SK-N-SH (cell line): ENCODE measurements around the gene ADRA2B. TPM values are rescaled to one million over a fixed set of nuclear protein-coding genes. Genes with fewer than 3 reads are reported as not detected.

ENCODE experiments used
- CTCF ChIA-PET: fragments of 300-600, 350-600 bp; formaldehyde crosslinking; extraction: SDS; loops from one replicate; lab custom pipeline; 2021; lab: Yijun Ruan, JAX
- POLR2A ChIA-PET: fragments of 350-600 bp; sonication (Branson Sonifier 250); formaldehyde crosslinking; extraction: SDS; loops from one replicate; lab custom pipeline; 2020; ENCODE audit warnings: antibody characterized with exemption, inconsistent platforms; lab: Yijun Ruan, JAX
- DNase-seq: peaks from one replicate; pipeline ENCODE4 v3.0.0; 2012
- H2AFZ ChIP-seq: fragments of 200-600 bp; sonication (generic); 2 replicates; pipeline ENCODE4 v1.8.1; 2016; ENCODE audit warnings: antibody characterized with exemption, mild to moderate bottlenecking, low read depth
- H3F3A ChIP-seq: fragments of 200-600 bp; sonication (generic); replicated peaks from 2 replicates; pipeline ENCODE3; 2016; ENCODE audit warnings: antibody characterized with exemption, mild to moderate bottlenecking; ENCODE audit not compliant: insufficient read depth
- H3K27ac ChIP-seq, 2 experiments: fragments of 200-500 bp in 1 of 2; fragments of 200-600 bp in 1 of 2; sonication (Bioruptor generic) in 1 of 2; sonication (generic), shearing (Covaris generic) in 1 of 2; 2 replicates each; pipeline versions ENCODE4 v1.5.1 to v1.6.1; 2014 to 2016; ENCODE audit warnings: low read depth in 2 of 2, inconsistent platforms in 1 of 2, low read length in 1 of 2, mild to moderate bottlenecking in 1 of 2, mixed read lengths in 1 of 2
- H3K27me3 ChIP-seq: fragments of 200-600 bp; sonication (generic), shearing (Covaris generic); 2 replicates; pipeline ENCODE4 v1.6.1; 2016; ENCODE audit warnings: mixed run types; ENCODE audit not compliant: insufficient read depth
- H3K36me3 ChIP-seq, 2 experiments: fragments of 200-500 bp in 1 of 2; fragments of 200-600 bp in 1 of 2; sonication (Bioruptor generic) in 1 of 2; sonication (generic) in 1 of 2; replicated peaks in 1 of 2; 2 replicates each; pipeline versions ENCODE3 to v1.5.1; 2014 to 2016; ENCODE audit warnings: low read length in 1 of 2, mild to moderate bottlenecking in 1 of 2; ENCODE audit not compliant: insufficient read depth in 2 of 2, control insufficient read depth in 1 of 2
- H3K4me1 ChIP-seq, 2 experiments: fragments of 200-500 bp in 1 of 2; fragments of 200-600 bp in 1 of 2; sonication (Bioruptor generic) in 1 of 2; sonication (generic), shearing (Covaris generic) in 1 of 2; 2 replicates each; pipeline versions ENCODE4 v1.5.1 to v1.6.1; 2014 to 2016; ENCODE audit warnings: low read depth in 1 of 2, low read length in 1 of 2, mixed run types in 1 of 2; ENCODE audit not compliant: insufficient read depth in 2 of 2, control insufficient read depth in 1 of 2
- H3K4me2 ChIP-seq: fragments of 200-600 bp; sonication (generic), shearing (Covaris generic); 2 replicates; pipeline ENCODE4 v1.6.1; 2017; ENCODE audit warnings: mixed run types
- H3K4me3 ChIP-seq, 2 experiments: fragments of 200-500 bp in 1 of 2; fragments of 200-600 bp in 1 of 2; sonication (Bioruptor generic) in 1 of 2; sonication (generic), shearing (Covaris generic) in 1 of 2; 2 replicates each; pipeline versions ENCODE4 v1.5.1 to v1.8.1; 2014 to 2016; ENCODE audit warnings: low read depth in 2 of 2, inconsistent platforms in 1 of 2, low read length in 1 of 2, mild to moderate bottlenecking in 1 of 2, mixed read lengths in 1 of 2, moderate library complexity in 1 of 2
- H3K79me2 ChIP-seq: fragments of 200-600 bp; sonication (generic); 2 replicates; pipeline ENCODE4 v1.8.1; 2017; ENCODE audit warnings: mild to moderate bottlenecking; ENCODE audit not compliant: insufficient read depth
- H3K9ac ChIP-seq: fragments of 200-600 bp; sonication (generic); 2 replicates; pipeline ENCODE4 v1.6.1; 2017; ENCODE audit warnings: mixed run types
- H3K9me2 ChIP-seq: fragments of 200-600 bp; sonication (generic); 2 replicates; pipeline ENCODE4 v1.6.1; 2017; ENCODE audit warnings: mixed run types
- H3K9me3 ChIP-seq: fragments of 200-600 bp; sonication (generic); 2 replicates; pipeline ENCODE4 v1.6.1; 2017; ENCODE audit warnings: mixed run types, mild to moderate bottlenecking, moderate library complexity
- H4K20me1 ChIP-seq: fragments of 200-600 bp; sonication (generic); 2 replicates; pipeline ENCODE4 v1.6.1; 2017; ENCODE audit warnings: mild to moderate bottlenecking, mixed run types; ENCODE audit not compliant: insufficient read depth
- EP300 ChIP-seq, 2 experiments: IDR thresholded peaks; 2 replicates each; pipeline versions ENCODE4 v1.4.0 to v1.6.1; 2012; ENCODE audit warnings: borderline replicate concordance in 1 of 2, low read depth in 1 of 2, low read length in 1 of 2
- FOSL2 ChIP-seq: IDR thresholded peaks from 2 replicates; pipeline ENCODE4 v1.4.0; 2012; ENCODE audit warnings: low read depth, mild to moderate bottlenecking, moderate library complexity, borderline replicate concordance
- FOXJ3 ChIP-seq: sonication (generic); formaldehyde crosslinking; IDR thresholded peaks from 2 replicates; pipeline ENCODE4 v1.5.1; 2020; ENCODE audit warnings: mild to moderate bottlenecking, missing genetic modification reagents
- GABPA ChIP-seq: IDR thresholded peaks from 2 replicates; pipeline ENCODE4 v1.4.0; 2012; ENCODE audit warnings: low read depth, mild to moderate bottlenecking
- GATA2 ChIP-seq: sonication (generic); formaldehyde crosslinking; IDR thresholded peaks from 2 replicates; pipeline ENCODE4 v1.5.0; 2020; ENCODE audit warnings: mild to moderate bottlenecking, missing genetic modification reagents
- NRF1 ChIP-seq: IDR thresholded peaks from 2 replicates; pipeline ENCODE4 v1.6.1; 2012; ENCODE audit warnings: low read depth, mild to moderate bottlenecking, low read length
- POLR2AphosphoS5 ChIP-seq: IDR thresholded peaks from 2 replicates; pipeline ENCODE4 v1.6.1; 2012; ENCODE audit warnings: low read depth, low read length
- RAD21 ChIP-seq: IDR thresholded peaks from 2 replicates; pipeline ENCODE4 v1.6.1; 2012; ENCODE audit warnings: mild to moderate bottlenecking, low read length
- RFX5 ChIP-seq: IDR thresholded peaks from 2 replicates; pipeline ENCODE4 v1.6.1; 2012; ENCODE audit warnings: mild to moderate bottlenecking, improper control_type of control experiment, low read length
- RXRA ChIP-seq: IDR thresholded peaks from 2 replicates; pipeline ENCODE4 v1.4.0; 2012; ENCODE audit warnings: low read depth, mild to moderate bottlenecking, borderline replicate concordance
- SIN3A ChIP-seq: IDR thresholded peaks from 2 replicates; pipeline ENCODE4 v1.6.1; 2012; ENCODE audit warnings: low read depth, mild to moderate bottlenecking, low read length, moderate library complexity, borderline replicate concordance
- TAF1 ChIP-seq: IDR thresholded peaks from 2 replicates; pipeline ENCODE4 v1.6.1; 2012; ENCODE audit warnings: low read depth, mild to moderate bottlenecking, low read length, moderate library complexity, borderline replicate concordance
- WGBS: methylation state at CpG from one replicate; pipeline ENCODE4 v1.1.6; 2017; ENCODE audit warnings: low lambda C conversion rate; 5-methylcytosine and 5-hydroxymethylcytosine counted together
- polyA plus RNA-seq, 3 experiments: library from polyadenylated mRNA; depleted of rRNA; stranded (reverse); fragments of >200 nt; gene quantifications; 2 replicates each; pipeline ENCODE4 v1.2.3, GENCODE V29; 2012
- TF ChIP-seq, protein P1 (sequence below): IDR thresholded peaks from 2 replicates; pipeline ENCODE4 v1.4.0; 2012; ENCODE audit warnings: low read depth
- TF ChIP-seq, protein P2 (sequence below): IDR thresholded peaks from 2 replicates; pipeline ENCODE4 v1.4.0; 2012; ENCODE audit warnings: low read depth, borderline replicate concordance

ADRA2B gene
- polyA plus RNA-seq, 1 of the 3 experiments (the other 2 are of a cell fraction): not detected

DNA sequence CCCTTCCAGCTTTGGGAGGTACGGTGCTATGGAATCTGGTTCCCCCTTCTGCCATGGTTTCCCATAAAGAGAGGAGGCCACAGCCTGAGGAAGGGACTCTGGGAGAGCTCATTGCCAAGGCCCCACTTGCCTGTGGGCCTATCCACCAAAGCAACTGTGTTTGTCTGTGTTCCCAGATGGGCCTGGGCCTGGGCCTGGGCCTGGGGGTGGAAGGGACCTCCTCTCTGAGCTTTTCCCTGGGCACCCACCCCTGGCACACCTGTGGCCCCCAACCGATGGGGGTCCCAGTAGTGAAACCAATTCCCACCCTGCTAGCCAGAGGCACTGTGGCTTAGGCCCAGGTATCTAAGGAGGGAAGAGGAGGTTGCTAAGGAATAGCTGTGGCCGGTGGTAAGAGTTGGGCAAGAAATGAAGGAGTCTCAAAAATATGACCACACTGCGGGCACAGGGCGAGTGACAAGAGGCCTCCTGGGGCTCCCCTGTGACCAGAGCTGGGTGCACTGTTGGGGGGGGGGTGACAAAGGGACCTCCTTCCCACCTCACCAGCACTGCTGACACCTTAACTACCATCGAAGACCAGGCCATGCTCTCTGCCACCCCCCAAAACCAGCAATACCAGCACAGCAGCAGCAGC lies 33.8 kb upstream of the ADRA2B start:
- Histone ChIP-seq H4K20me1 (no peaks in the 10 kb centered on the region), H2AFZ (no peak overlapping the region), H3K36me3 (no peaks in the 10 kb centered on the region), H3F3A (peaks cover 29% of the 10 kb centered on the region), H3K27ac (no peak overlapping the region), H3K4me2 (no peak overlapping the region), H3K9me2 (no peaks in the 10 kb centered on the region), H3K4me3 (no peak overlapping the region), H3K79me2 (peaks cover 12% of the 10 kb centered on the region; the same call in 1 of the 2 replicates), H3K4me1 (peaks cover 33 to 48% of the 10 kb centered on the region in 2 experiments), H3K9ac (no peak overlapping the region), H3K27me3 (no peaks in the 10 kb centered on the region), H3K9me3 (no peaks in the 10 kb centered on the region)
- ChIA-PET POLR2A (interaction anchor here (0.7 kb wide), 1 partner anchor 40 kb away, joined by 4 read pairs; no protein-coding TSS in a partner anchor), CTCF (interaction anchor here (0.8 to 7.0 kb wide), 4 partner anchors 11 to 157 kb away, joined by 3 to 49 read pairs (median 12); partner anchors contain the start of genes ADRA2B and ASTL)
- DNase-seq: no peak
- WGBS: 88% methylated on average over 6 of the region's 6 CpGs
- TF ChIP-seq NRF1 (no peak), POLR2AphosphoS5 (no peak), TAF1 (no peak), EP300 (IDR thresholded peaks at IDR 0.05; ENCODE audit: borderline replicate concordance in 1 of 2, low read depth in 1 of 2, low read length in 1 of 2) (no peak), RAD21 (no peak), SIN3A (no peak), FOSL2 (no peak), GATA2 (CRISPR knock-in tag) (no peak), RXRA (no peak), GABPA (no peak), FOXJ3 (CRISPR knock-in tag) (no peak), RFX5 (no peak)
- TF ChIP-seq, protein P1, sequence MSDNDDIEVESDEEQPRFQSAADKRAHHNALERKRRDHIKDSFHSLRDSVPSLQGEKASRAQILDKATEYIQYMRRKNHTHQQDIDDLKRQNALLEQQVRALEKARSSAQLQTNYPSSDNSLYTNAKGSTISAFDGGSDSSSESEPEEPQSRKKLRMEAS: no peak
- TF ChIP-seq, protein P2, sequence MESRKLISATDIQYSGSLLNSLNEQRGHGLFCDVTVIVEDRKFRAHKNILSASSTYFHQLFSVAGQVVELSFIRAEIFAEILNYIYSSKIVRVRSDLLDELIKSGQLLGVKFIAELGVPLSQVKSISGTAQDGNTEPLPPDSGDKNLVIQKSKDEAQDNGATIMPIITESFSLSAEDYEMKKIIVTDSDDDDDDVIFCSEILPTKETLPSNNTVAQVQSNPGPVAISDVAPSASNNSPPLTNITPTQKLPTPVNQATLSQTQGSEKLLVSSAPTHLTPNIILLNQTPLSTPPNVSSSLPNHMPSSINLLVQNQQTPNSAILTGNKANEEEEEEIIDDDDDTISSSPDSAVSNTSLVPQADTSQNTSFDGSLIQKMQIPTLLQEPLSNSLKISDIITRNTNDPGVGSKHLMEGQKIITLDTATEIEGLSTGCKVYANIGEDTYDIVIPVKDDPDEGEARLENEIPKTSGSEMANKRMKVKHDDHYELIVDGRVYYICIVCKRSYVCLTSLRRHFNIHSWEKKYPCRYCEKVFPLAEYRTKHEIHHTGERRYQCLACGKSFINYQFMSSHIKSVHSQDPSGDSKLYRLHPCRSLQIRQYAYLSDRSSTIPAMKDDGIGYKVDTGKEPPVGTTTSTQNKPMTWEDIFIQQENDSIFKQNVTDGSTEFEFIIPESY: no peak
